PC-9 (cell line): Measurements from ENCODE around the gene ZMAT5. TPM values are rescaled to one million over a fixed set of nuclear protein-coding genes. Genes with fewer than 3 reads are reported as not detected.

Source experiments
- BruUV-seq: library from RNA; stranded (reverse); fragments of 400-500 nt; replicated peaks from 2 replicates; lab custom pipeline; 2021; lab: Mats Ljungman, UMichigan
- CTCF ChIA-PET: fragments of 300-600 bp; sonication (Branson Sonifier 250); formaldehyde crosslinking; loops from one replicate; lab custom pipeline; 2022; ENCODE audit warnings: antibody characterized with exemption; lab: Charles Lee
- POLR2A ChIA-PET: fragments of 300-600 bp; sonication (Branson Sonifier 250); formaldehyde crosslinking; loops from one replicate; lab custom pipeline; 2022; ENCODE audit warnings: antibody characterized with exemption; ENCODE audit not compliant: unreplicated experiment; lab: Charles Lee
- DNase-seq, 2 experiments: peaks; one replicate each; pipeline versions ENCODE4 v3.0.0 to v3.0.0-alpha.2; 2015 to 2022; ENCODE audit warnings: mixed read lengths in 1 of 2
- H2AFZ ChIP-seq: fragments of 200-600 bp; sonication (generic); 2 replicates; pipeline ENCODE4 v1.8.1; 2017; ENCODE audit warnings: antibody characterized with exemption
- H3F3A ChIP-seq: fragments of 200-600 bp; sonication (generic); 2 replicates; pipeline ENCODE4 v1.8.1; 2017; ENCODE audit warnings: antibody characterized with exemption, mild to moderate bottlenecking, low read depth; ENCODE audit not compliant: insufficient read depth
- H3K27ac ChIP-seq: fragments of 200-600 bp; sonication (generic); 2 replicates; pipeline ENCODE4 v1.6.1; 2016; ENCODE audit warnings: mixed run types
- H3K27me3 ChIP-seq: fragments of 200-600 bp; sonication (generic); 2 replicates; pipeline ENCODE4 v1.6.1; 2016; ENCODE audit warnings: low read depth, mixed run types; ENCODE audit not compliant: insufficient read depth
- H3K36me3 ChIP-seq: fragments of 200-600 bp; sonication (generic); 2 replicates; pipeline ENCODE4 v1.6.1; 2016; ENCODE audit warnings: low read depth, mixed run types
- H3K4me1 ChIP-seq: fragments of 200-600 bp; sonication (generic); replicated peaks from 2 replicates; pipeline ENCODE4 v1.6.1; 2016; ENCODE audit warnings: mixed run types; ENCODE audit not compliant: insufficient read depth
- H3K4me2 ChIP-seq: fragments of 200-600 bp; sonication (generic); 2 replicates; pipeline ENCODE4 v1.6.1; 2017; ENCODE audit warnings: mixed run types
- H3K4me3 ChIP-seq: fragments of 200-600 bp; sonication (generic); 2 replicates; pipeline ENCODE4 v1.6.1; 2016; ENCODE audit warnings: mixed run types
- H3K79me2 ChIP-seq: fragments of 200-600 bp; sonication (generic); 2 replicates; pipeline ENCODE4 v1.6.1; 2017; ENCODE audit warnings: low read depth, mixed run types
- H3K9me2 ChIP-seq: fragments of 200-600 bp; sonication (generic); 2 replicates; pipeline ENCODE4 v1.8.1; 2017; ENCODE audit warnings: mild to moderate bottlenecking; ENCODE audit not compliant: insufficient read depth
- H3K9me3 ChIP-seq: fragments of 200-600 bp; sonication (generic); 2 replicates; pipeline ENCODE4 v1.8.1; 2016; ENCODE audit warnings: low read depth; ENCODE audit not compliant: insufficient read depth
- H4K20me1 ChIP-seq: fragments of 200-600 bp; sonication (generic); 2 replicates; pipeline ENCODE4 v1.8.1; 2017; ENCODE audit not compliant: insufficient read depth
- CTCF ChIP-seq: fragments of 200-600 bp; sonication (generic); conservative IDR thresholded peaks from 2 replicates; pipeline ENCODE4 v1.6.1; 2017; ENCODE audit warnings: mixed run types, antibody characterized with exemption, mild to moderate bottlenecking, moderate library complexity
- EZH2 ChIP-seq: fragments of 200-600 bp; sonication (generic); IDR thresholded peaks from 2 replicates; pipeline ENCODE4 v1.8.0; 2017; ENCODE audit warnings: antibody characterized with exemption, low read depth
- intact Hi-C: fragments of 100-400 bp; cut with micrococcal nuclease; formaldehyde crosslinking; loops from one replicate; pipeline ENCODE4 v1.10.0; 2022; ENCODE audit not compliant: unreplicated experiment
- total RNA-seq: library from RNA; stranded (reverse); gene quantifications from 2 replicates; pipeline ENCODE4 v1.2.3, GENCODE V29; 2021

The ZMAT5 gene
- total RNA-seq, 1 experiment from 2014 or later, result 14.2 TPM

DNA sequence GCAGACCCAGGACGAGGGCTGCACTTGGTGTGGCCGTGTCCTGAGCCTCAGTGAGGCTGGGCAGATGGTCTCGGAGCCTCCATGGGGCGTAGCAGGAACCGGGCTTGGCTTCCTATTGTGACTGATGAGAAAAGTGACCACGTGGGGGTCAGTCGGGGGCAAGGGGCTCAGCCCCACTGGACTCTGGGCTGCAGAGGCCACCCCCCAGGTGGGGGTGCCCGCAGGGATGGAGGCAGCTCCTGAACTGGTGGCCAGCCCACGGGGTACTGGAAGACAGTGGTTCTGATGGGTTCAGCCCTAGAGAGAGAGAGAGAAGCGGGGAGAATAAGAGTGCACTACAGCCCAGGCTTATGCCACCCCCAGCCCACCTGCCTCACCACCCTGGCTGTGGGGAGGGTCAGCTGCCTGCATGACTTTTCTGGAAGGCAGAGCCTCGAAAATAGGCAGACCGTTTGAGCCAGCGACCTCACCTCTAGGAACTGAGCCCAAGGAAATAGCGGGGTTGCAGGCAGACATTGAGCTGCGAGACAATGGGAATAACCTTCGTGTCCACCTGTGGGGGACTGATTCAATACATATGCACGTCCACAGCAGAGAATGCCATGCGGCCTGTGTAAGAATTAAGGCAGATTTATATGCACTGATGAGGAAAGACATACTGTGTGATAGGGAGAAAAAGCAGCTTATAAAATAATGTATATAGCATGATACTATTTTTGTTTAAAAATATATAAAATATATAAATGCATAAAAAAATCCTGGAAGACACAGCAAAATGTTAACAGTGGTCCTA lies 35.6 kb downstream of the ZMAT5 start:
- H3K27ac ChIP-seq, result no peak overlapping the region
- H3K9me2 ChIP-seq, result no peaks in the 10 kb centered on the region
- CTCF ChIA-PET, result no interaction called here
- no peaks in the 10 kb centered on the region for H4K20me1 ChIP-seq
- H3K4me1 ChIP-seq, result no peaks in the 10 kb centered on the region
- DNase-seq, result no peak
- H3K9me3 ChIP-seq, result no peaks in the 10 kb centered on the region
- no peaks in the 10 kb centered on the region for H3K36me3 ChIP-seq
- no peak overlapping the region for H3K4me3 ChIP-seq
- no peaks in the 10 kb centered on the region for H3K79me2 ChIP-seq
- no peak for TF ChIP-seq EZH2
- no peak for TF ChIP-seq CTCF
- no TSS peak for BruUV-seq
- H2AFZ ChIP-seq, result no peak overlapping the region
- H3K4me2 ChIP-seq, result no peak overlapping the region
- POLR2A ChIA-PET, result no interaction called here
- intact Hi-C loops, result no loop called here
- H3K27me3 ChIP-seq, result no peaks in the 10 kb centered on the region
- no peaks in the 10 kb centered on the region for H3F3A ChIP-seq

DNA sequence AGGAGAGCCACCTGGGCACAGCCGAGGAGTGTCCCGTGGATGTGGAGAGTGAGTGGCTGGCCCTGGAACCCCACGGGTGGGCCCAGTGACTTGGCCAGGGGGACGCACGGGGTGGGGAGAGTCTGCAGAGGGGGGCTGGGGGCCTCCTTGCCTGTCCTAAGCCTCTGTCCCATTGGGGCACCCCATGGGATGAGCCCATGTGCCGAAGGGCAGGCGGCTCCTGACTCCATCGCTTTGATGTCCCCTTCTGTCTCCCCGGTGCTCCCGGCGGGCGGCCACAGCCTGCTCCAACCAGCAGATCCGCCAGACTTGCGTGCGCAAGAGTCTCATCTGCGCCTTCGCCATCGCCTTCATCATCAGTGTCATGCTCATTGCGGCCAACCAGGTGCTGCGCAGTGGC lies 37.6 kb downstream of the ZMAT5 start:
- CTCF ChIA-PET, result no interaction called here
- H3K79me2 ChIP-seq, result no peaks in the 10 kb centered on the region
- BruUV-seq, result no TSS peak
- H3K27ac ChIP-seq, result no peak overlapping the region
- no peaks in the 10 kb centered on the region for H3K27me3 ChIP-seq
- no peaks in the 10 kb centered on the region for H4K20me1 ChIP-seq
- intact Hi-C loops, result no loop called here
- H2AFZ ChIP-seq, result no peak overlapping the region
- H3K9me2 ChIP-seq, result no peaks in the 10 kb centered on the region
- no peak overlapping the region for H3K4me3 ChIP-seq
- POLR2A ChIA-PET, result no interaction called here
- no peaks in the 10 kb centered on the region for H3K36me3 ChIP-seq
- TF ChIP-seq CTCF (no peak), EZH2 (no peak)
- no peaks in the 10 kb centered on the region for H3K4me1 ChIP-seq
- H3K9me3 ChIP-seq, result no peaks in the 10 kb centered on the region
- no peaks in the 10 kb centered on the region for H3F3A ChIP-seq
- H3K4me2 ChIP-seq, result no peak overlapping the region
- DNase-seq, result no peak

GRCh38 chr22:29727131-29727523 lies 39.7 kb downstream of the ZMAT5 start:
- no peaks in the 10 kb centered on the region for H3K4me1 ChIP-seq
- H3K9me3 ChIP-seq, result no peaks in the 10 kb centered on the region
- no peaks in the 10 kb centered on the region for H3K9me2 ChIP-seq
- no peak overlapping the region for H3K27ac ChIP-seq
- no peaks in the 10 kb centered on the region for H3K36me3 ChIP-seq
- ChIA-PET CTCF (no interaction called here), POLR2A (no interaction called here)
- no peak for DNase-seq
- intact Hi-C loops, result no loop called here
- BruUV-seq, result no TSS peak
- no peaks in the 10 kb centered on the region for H3K27me3 ChIP-seq
- no peaks in the 10 kb centered on the region for H3K79me2 ChIP-seq
- no peaks in the 10 kb centered on the region for H3F3A ChIP-seq
- H3K4me3 ChIP-seq, result no peak overlapping the region
- H3K4me2 ChIP-seq, result no peak overlapping the region
- no peaks in the 10 kb centered on the region for H4K20me1 ChIP-seq
- no peak for TF ChIP-seq EZH2
- TF ChIP-seq CTCF, result no peak
- H2AFZ ChIP-seq, result no peak overlapping the region
